ENCODE data around the gene RCBTB2.

RCBTB2 gene

DNA sequence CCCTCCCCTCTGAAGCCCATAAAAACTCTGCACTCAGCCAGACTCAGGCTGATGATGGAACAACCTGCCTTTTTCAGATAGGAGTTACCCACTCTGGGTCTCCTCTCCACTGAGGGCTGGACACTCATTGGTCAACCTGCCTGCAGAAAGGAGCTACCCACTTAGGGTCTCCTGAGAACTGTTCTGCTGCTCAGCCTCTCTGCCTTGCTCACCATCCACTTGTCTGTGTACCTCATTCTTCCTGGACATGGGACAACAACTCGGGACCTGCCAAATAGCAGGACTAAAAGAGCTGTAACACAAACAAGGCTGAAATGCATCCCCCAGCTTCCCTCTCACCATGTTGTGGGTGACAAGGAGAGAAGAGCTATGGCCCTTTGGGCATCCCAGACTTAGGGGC, 18.4 kb upstream of the RCBTB2 start:
- H3K27ac Mint-ChIP-seq, result no peak overlapping the region
- H3K4me1 Mint-ChIP-seq (ENCODE audit: low read depth), result no peaks in the 10 kb centered on the region
- peaks cover 2% of the 10 kb centered on the region for H3K27me3 Mint-ChIP-seq
- no peak for DNase-seq
- peaks cover 19% of the 10 kb centered on the region for H3K9me3 Mint-ChIP-seq
- no peak overlapping the region for H3K4me3 Mint-ChIP-seq
- peaks cover 3% of the 10 kb centered on the region for H3K36me3 Mint-ChIP-seq (ENCODE audit: low read depth)

DNA sequence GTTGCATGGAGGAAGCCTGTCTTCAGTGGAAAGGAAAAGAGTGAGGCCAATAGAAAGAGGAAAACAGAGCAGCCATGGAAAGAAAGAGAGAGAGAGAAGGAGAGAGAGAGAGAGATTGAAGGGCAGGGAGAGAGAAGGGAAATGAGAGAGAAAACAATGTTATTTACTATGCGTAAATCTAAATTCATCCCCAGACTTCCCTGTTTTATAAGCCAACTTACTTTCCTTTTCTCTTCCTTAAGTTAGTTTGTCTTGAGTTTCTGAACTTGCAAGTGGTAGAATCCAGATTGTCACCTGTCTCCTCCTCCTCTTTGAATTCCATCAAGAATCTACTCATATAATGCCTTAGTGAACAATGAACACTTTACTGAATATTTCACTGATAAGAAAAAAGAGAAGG, 16.8 kb upstream of the RCBTB2 start:
- Mint-ChIP-seq H3K27me3 (peaks cover 2% of the 10 kb centered on the region), H3K4me3 (no peak overlapping the region), H3K27ac (no peak overlapping the region), H3K36me3 (ENCODE audit: low read depth) (peaks cover 3% of the 10 kb centered on the region), H3K9me3 (peaks cover 14% of the 10 kb centered on the region), H3K4me1 (ENCODE audit: low read depth) (no peaks in the 10 kb centered on the region)
- DNase-seq, result no peak

DNA sequence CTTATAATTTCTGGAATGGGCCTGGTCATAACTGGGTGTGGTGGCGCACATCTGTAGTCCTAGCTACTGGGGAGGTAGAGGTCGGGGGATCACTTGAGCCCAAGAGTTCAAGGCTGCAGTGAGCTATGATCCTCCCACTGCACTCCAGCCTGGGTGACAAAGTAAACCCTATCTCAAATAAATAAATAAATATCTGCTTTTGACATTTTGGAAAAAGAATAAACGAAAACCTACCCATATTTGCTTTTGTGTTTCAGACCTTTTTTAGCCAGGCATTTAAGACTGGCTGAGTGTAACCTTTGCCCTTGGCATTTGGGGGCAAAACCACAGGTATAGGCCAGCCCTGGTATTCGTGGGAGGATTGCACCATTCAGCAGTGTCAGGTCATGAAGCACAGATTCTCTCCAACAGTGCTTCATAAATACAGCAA, 14.8 kb upstream of the RCBTB2 start:
- H3K36me3 Mint-ChIP-seq (ENCODE audit: low read depth), result peaks cover 3% of the 10 kb centered on the region
- H3K4me3 Mint-ChIP-seq, result no peak overlapping the region
- H3K9me3 Mint-ChIP-seq, result peaks cover 12% of the 10 kb centered on the region
- H3K4me1 Mint-ChIP-seq (ENCODE audit: low read depth), result peaks cover 2% of the 10 kb centered on the region
- no peak overlapping the region for H3K27ac Mint-ChIP-seq
- H3K27me3 Mint-ChIP-seq, result peaks cover 8% of the 10 kb centered on the region
- DNase-seq, result no peak

DNA sequence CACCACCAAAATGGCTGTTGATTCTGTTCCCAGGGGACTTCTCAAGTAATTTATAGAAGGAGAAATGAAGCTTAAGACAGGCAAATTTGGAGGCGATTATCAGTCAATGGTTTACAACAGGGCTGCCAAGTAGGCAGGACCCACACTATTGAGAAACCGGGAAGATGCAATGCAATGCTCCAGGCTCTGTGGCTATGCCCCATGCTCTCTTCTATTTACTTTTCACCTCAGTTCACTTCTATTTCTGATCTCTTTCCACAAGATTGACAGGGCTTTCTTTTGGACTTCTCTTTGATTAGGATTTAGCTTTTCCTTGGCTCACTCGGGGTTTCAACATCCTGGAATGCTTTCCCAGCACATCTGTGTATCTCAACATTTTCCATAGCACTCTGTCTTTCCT, 12.7 kb upstream of the RCBTB2 start:
- H3K9me3 Mint-ChIP-seq, result no peaks in the 10 kb centered on the region
- H3K27ac Mint-ChIP-seq, result no peak overlapping the region
- no peaks in the 10 kb centered on the region for H3K36me3 Mint-ChIP-seq (ENCODE audit: low read depth)
- peaks cover 8% of the 10 kb centered on the region for H3K27me3 Mint-ChIP-seq
- H3K4me3 Mint-ChIP-seq, result no peak overlapping the region
- DNase-seq, result no peak
- H3K4me1 Mint-ChIP-seq (ENCODE audit: low read depth), result peaks cover 2% of the 10 kb centered on the region

DNA sequence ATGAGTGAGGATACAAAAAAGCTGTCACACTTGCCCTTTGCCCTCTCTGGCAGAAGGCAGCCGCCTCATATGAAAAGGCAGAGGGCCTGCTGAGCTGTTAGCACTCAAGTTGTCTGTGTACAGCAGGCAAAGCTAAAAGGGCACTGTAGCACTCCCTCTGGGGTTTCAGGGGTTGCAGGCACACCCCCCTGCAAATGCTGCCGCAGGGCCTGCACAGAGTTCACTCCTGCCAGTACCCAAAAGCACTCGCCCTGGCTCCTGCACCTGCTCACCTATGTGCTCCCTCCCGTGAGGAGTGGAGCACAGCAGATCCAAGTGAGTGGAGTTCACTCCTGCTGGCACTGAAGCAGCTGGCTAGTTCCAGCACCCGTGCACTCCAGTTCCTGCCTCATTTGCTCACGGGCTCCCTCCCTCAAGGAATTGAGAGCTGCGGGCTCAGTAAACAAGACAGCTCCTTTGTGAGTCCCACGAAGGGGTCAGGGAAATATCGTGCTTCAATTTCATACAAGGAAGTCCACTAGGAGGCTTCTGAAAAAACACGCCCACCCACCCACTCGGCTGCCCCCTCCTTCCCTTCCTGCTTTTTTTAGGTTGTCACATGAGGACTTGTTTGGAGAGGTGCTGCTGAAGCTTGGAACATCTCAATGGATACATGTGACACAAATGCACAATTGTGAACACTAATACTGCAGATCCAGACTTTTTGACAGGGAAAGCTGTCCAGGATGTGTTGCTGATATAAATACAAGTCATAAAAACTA, 9.9 kb upstream of the RCBTB2 start:
- peaks cover 2% of the 10 kb centered on the region for H3K4me1 Mint-ChIP-seq (ENCODE audit: low read depth)
- H3K4me3 Mint-ChIP-seq, result no peak overlapping the region
- no peak for DNase-seq
- no peaks in the 10 kb centered on the region for H3K36me3 Mint-ChIP-seq (ENCODE audit: low read depth)
- no peaks in the 10 kb centered on the region for H3K9me3 Mint-ChIP-seq
- no peak overlapping the region for H3K27ac Mint-ChIP-seq
- peaks cover 6% of the 10 kb centered on the region for H3K27me3 Mint-ChIP-seq

DNA sequence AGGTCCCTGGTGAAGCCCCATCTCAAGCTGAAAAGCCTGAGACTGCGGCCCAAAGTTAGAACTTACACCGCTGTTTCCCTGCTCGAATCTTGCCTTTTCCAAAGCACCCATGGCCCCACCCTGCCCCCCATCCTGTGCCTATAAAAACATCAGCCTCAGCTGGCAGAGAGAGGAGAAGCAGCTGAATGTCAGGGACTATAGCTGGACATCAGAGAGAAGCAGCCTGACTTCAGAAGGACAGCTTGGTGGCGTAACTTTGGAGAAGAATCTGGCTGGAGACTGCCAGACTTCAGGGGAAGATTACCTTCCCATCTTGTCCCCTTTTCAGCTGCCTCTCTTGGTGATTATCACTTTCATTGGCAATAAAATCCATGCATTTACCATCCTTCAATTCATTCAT, 9.3 kb upstream of the RCBTB2 start:
- Mint-ChIP-seq H3K27ac (no peak overlapping the region), H3K4me1 (ENCODE audit: low read depth) (peaks cover 2% of the 10 kb centered on the region)

DNA sequence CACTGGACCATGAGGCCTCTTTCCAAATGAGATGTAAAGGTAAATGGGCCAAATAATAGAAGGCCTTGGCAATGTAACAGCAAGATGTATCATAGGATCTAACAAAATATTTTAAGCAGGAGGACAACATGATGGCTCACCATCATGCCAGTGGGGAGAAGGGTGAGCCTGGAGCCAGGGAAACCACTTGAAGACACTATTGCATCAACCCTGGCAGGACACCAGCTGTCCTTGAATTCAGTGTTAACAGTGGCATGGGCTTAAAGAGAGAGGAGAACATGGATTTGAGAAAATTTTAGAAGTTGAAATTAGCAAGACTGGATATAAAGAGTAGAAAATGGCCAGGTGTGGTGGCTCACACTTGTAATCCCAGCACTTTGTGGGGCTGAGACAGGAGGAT, 6.7 kb upstream of the RCBTB2 start:
- no peak overlapping the region for H3K27ac Mint-ChIP-seq
- DNase-seq, result no peak
- peaks cover 2% of the 10 kb centered on the region for H3K4me1 Mint-ChIP-seq (ENCODE audit: low read depth)
- no peaks in the 10 kb centered on the region for H3K36me3 Mint-ChIP-seq (ENCODE audit: low read depth)
- no peaks in the 10 kb centered on the region for H3K9me3 Mint-ChIP-seq
- H3K27me3 Mint-ChIP-seq, result peaks cover 6% of the 10 kb centered on the region
- H3K4me3 Mint-ChIP-seq, result no peak overlapping the region

More for the DNA sequence above, 9.3 kb upstream of the RCBTB2 start:
- no peaks in the 10 kb centered on the region for H3K36me3 Mint-ChIP-seq (ENCODE audit: low read depth)
- no peak for DNase-seq
- no peaks in the 10 kb centered on the region for H3K9me3 Mint-ChIP-seq
- no peak overlapping the region for H3K4me3 Mint-ChIP-seq
- H3K27me3 Mint-ChIP-seq, result peaks cover 6% of the 10 kb centered on the region

DNA sequence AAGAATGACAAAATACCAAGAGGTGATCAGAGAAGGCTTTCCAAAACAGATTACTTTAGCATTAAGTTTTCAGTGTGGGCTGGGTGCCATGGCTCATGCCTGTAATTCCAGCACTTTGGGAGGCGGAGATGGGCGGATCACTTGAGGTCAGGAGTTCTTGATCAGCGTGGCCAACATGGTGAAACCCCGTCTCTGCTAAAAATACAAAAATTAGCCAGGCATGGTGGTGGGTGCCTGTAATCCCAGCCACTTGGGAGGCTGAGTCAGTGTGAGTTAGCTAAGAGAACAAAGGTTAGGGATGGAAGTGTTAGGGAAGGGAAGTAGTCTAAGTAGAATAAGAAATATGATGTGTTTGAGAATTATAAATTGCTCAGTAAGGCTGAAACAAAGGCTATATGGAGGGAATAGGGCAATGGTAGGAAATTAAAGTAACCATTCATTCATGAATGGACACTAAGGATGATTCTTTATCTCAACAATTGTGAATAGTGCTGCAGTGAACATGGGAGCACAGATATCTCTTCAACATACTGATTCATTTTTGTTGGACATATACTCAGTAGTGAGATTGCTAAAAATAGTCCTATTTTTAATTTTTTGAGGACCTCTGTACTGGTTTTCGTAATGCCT, 3.9 kb upstream of the RCBTB2 start:
- H3K36me3 Mint-ChIP-seq (ENCODE audit: low read depth), result peaks cover 3% of the 10 kb centered on the region
- H3K27me3 Mint-ChIP-seq, result no peaks in the 10 kb centered on the region
- H3K27ac Mint-ChIP-seq, result no peak overlapping the region
- no peaks in the 10 kb centered on the region for H3K9me3 Mint-ChIP-seq
- peaks cover 18% of the 10 kb centered on the region for H3K4me1 Mint-ChIP-seq (ENCODE audit: low read depth)
- H3K4me3 Mint-ChIP-seq, result no peak overlapping the region
- no peak for DNase-seq

DNA sequence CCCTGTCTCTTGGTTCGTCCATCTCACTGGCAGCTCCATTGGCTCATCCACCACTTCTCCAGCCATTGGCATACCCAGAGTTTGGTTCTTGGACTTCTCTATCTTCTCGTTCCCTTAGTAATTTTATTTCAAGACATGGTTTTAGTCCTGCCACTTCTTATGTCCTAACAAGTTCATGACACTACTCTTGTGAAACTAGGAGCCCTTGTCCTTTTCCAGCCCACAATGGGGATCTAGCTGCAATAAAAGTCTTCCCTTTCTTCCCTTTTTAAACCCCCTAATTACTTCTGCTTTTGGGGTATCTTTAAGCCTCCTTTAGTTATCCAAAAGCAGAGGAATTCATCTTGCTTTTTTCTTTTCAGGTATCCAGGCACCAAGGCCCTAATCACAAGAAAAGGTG, 2.9 kb upstream of the RCBTB2 start:
- Mint-ChIP-seq H3K27me3 (no peaks in the 10 kb centered on the region), H3K9me3 (no peaks in the 10 kb centered on the region), H3K27ac (no peak overlapping the region), H3K36me3 (ENCODE audit: low read depth) (peaks cover 3% of the 10 kb centered on the region), H3K4me1 (ENCODE audit: low read depth) (peaks cover 28% of the 10 kb centered on the region), H3K4me3 (no peak overlapping the region)
- no peak for DNase-seq

DNA sequence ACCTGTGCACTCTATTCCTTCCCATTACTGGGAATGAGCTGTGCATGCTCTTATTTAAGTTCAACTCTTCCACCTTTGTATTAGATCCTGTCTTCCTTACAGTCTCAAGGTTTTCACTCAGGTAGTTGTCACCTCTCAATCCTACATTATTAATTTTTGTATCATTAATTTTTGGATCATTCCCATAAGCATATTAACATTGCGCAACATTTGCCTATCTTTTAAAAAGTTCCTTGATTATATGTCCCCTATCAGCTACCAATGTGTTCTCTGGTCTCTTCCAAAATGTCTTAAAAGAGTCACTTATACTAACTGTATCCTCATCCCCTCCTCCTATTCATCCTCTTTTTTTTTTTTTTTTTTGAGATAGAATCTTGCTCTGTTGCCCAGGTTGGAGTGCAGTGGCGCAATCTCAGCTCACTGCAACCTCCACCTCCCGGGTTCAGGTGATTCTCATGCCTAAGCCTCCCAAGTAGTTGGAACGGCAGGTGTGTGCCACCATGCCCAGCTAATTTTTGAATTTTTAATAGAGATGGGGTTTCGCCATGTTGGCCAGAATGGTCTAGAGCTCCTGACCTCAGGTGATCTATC, 2.1 kb upstream of the RCBTB2 start:
- H3K36me3 Mint-ChIP-seq (ENCODE audit: low read depth), result peaks cover 3% of the 10 kb centered on the region
- no peak for DNase-seq
- H3K27me3 Mint-ChIP-seq, result no peaks in the 10 kb centered on the region
- H3K4me3 Mint-ChIP-seq, result no peak overlapping the region
- H3K9me3 Mint-ChIP-seq, result no peaks in the 10 kb centered on the region
- H3K4me1 Mint-ChIP-seq (ENCODE audit: low read depth), result peaks cover 33% of the 10 kb centered on the region
- H3K27ac Mint-ChIP-seq, result no peak overlapping the region

DNA sequence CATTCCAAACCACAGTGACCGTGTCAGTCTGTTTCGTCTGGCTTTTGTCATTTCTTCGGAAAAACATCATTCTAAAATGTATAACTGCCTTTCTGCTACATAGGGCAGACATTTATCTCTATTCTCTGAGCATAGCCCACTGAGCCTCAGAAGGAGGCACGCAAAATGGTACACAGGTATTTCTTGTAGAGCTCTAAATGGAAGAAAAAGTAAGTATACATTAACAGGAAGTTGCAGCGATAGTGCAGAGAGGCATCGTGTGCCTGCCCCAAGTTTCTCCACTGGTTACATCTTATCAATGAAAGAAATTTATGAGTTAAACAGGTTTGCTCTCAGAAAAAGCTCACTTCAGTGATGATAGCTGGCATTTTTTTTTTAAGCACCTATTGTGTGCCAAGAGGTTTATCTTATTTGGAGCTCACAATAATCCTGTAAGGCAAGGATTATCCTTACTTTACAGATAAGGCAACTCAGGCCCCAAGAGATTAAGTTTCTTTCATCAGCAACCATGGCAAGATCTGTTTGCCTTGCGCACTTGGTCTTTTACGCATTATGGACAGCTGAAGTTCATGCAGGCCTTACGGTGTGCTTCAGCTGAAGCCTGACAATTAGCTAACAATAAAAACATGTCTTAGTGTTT, 1.2 kb upstream of the RCBTB2 start:
- H3K4me3 Mint-ChIP-seq, result peak overlapping the region; percentile 89
- peaks cover 35% of the 10 kb centered on the region for H3K4me1 Mint-ChIP-seq (ENCODE audit: low read depth)
- no peaks in the 10 kb centered on the region for H3K9me3 Mint-ChIP-seq
- H3K36me3 Mint-ChIP-seq (ENCODE audit: low read depth), result peaks cover 3% of the 10 kb centered on the region
- DNase-seq, result no peak
- H3K27me3 Mint-ChIP-seq, result no peaks in the 10 kb centered on the region
- H3K27ac Mint-ChIP-seq, result peak overlapping the region; percentile 98

DNA sequence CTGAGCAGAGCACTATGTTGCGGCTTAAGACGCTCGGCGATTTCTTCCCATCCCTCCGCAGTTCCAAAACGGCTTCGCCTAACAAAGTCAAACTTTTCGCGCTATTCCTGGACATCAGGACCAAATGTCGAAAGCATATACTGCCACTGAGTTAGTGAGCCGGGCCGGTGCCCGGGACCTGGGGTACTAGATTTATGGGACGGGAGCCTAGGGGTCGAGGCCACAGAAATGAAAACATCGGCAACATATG, 699 bp downstream of the RCBTB2 start:
- no peak for DNase-seq
- Mint-ChIP-seq H3K4me3 (peak overlapping the region; percentile 89), H3K27me3 (no peaks in the 10 kb centered on the region)

DNA sequence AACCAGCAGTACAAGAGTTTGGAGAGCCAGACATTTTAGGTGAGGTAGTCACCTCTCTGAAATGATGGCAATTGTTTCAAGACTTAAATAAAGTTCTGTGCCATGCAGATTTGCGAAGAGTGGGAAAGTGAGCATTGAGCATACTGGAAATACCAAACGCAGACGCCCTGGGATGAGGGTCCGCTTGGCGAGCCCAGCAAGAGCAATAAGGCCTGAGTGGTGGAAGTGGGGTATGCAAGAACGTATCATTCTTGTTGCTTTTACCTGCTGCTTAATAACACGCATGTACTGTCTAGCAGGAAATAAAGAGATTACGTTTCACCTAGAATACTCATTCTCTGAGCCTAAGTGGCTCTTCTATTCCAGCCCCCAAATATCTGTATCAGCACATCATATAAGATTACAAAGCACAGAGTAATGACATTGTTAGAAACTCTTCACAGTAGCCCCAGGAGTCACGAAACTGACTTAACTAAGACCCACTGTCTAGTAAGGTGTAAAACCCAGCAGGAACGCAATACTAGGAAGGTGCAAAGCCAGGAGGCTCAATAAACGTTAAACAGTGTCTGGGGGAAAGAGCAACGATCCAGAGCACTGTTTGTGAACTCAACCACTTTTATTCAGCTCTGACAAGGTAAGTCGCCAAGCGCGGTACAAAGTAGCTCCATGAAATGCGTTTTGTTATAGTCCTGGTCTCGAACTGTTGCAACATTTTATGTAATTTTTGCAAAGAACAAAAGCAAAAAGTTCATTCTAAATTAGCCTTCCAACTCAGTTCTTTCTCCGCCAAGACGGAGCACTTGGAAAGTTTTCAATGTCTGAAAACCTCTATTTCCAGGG, 1.2 kb downstream of the RCBTB2 start:
- peaks cover 3% of the 10 kb centered on the region for H3K36me3 Mint-ChIP-seq (ENCODE audit: low read depth)
- peak overlapping the region; percentile 89 for H3K4me3 Mint-ChIP-seq
- H3K27ac Mint-ChIP-seq, result peak overlapping the region; percentile 98
- H3K27me3 Mint-ChIP-seq, result no peaks in the 10 kb centered on the region
- no peaks in the 10 kb centered on the region for H3K9me3 Mint-ChIP-seq
- DNase-seq, result no peak
- H3K4me1 Mint-ChIP-seq (ENCODE audit: low read depth), result peaks cover 36% of the 10 kb centered on the region

More for the DNA sequence above, 699 bp downstream of the RCBTB2 start:
- peaks cover 36% of the 10 kb centered on the region for H3K4me1 Mint-ChIP-seq (ENCODE audit: low read depth)
- H3K27ac Mint-ChIP-seq, result peak overlapping the region; percentile 98
- H3K9me3 Mint-ChIP-seq, result no peaks in the 10 kb centered on the region
- H3K36me3 Mint-ChIP-seq (ENCODE audit: low read depth), result peaks cover 3% of the 10 kb centered on the region

DNA sequence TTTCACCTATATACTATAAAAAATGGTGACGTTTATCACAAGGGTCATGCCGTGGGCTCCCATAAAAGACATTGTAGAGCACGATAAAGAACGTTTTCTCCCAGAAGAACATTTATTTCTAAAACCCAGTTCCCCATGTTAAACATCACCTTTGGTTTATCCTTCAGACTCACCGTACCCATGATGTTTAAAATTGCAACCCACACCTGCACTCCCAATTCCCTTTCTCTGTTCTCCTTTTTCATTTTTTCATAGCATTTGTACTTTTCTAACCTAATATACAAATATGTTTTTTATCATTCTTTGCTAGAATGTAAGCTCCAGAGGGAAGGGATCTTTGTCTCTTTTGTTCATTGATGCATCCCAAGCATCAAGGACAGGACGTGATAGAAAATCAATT, 2.0 kb downstream of the RCBTB2 start:
- no peaks in the 10 kb centered on the region for H3K9me3 Mint-ChIP-seq
- no peak overlapping the region for H3K27ac Mint-ChIP-seq
- DNase-seq, result no peak
- H3K27me3 Mint-ChIP-seq, result no peaks in the 10 kb centered on the region
- H3K36me3 Mint-ChIP-seq (ENCODE audit: low read depth), result peaks cover 3% of the 10 kb centered on the region
- H3K4me3 Mint-ChIP-seq, result peak overlapping the region; percentile 89
- peaks cover 36% of the 10 kb centered on the region for H3K4me1 Mint-ChIP-seq (ENCODE audit: low read depth)
